ENCODE measurements around the gene PCK1. TPM values are rescaled to one million over a fixed set of nuclear protein-coding genes. Genes with fewer than 3 reads are reported as not detected.

Gene PCK1
- polyA plus RNA-seq, 3 donors, result not detected

- H3K27ac ChIP-seq (ENCODE audit: low read depth in 1 of 2, low read length in 2 of 2), result no peak overlapping the region
- TF ChIP-seq CTCF (IDR thresholded peaks at IDR 0.05), result no peak
- peaks cover 6 to 7% of the 10 kb centered on the region in 2 donors for H3K27me3 ChIP-seq (ENCODE audit: control insufficient read depth in 2 of 2, insufficient read depth in 2 of 2, low read length in 2 of 2)
- H2AFZ ChIP-seq (ENCODE audit: insufficient read depth, low read depth, low read length, poor library complexity, severe bottlenecking), result no peak overlapping the region
- DNase-seq, result no peak
- H3K36me3 ChIP-seq (replicated peaks in 1 of 2; ENCODE audit: control insufficient read depth in 1 of 2, insufficient read depth in 2 of 2, low read length in 2 of 2), result no peaks in the 10 kb centered on the region
- Mint-ChIP-seq H3K36me3 (no peaks in the 10 kb centered on the region), H3K27me3 (ENCODE audit: low read depth in 3 of 3) (peaks cover 11 to 21% (median 12%) of the 10 kb centered on the region in 3 donors), H3K27ac (no peak overlapping the region), H3K4me3 (no peak overlapping the region), H3K9me3 (peaks cover 0 to 2% (median 0%) of the 10 kb centered on the region in 7 donors), H3K4me1 (no peaks in the 10 kb centered on the region)
- H3K79me2 ChIP-seq (ENCODE audit: insufficient read depth, low read length), result no peaks in the 10 kb centered on the region
- no peaks in the 10 kb centered on the region for H3K4me1 ChIP-seq (ENCODE audit: control insufficient read depth in 1 of 2, insufficient read depth in 2 of 2, low read length in 2 of 2)
- no peak overlapping the region for H3K9ac ChIP-seq (ENCODE audit: insufficient read depth, low read length, poor library complexity, severe bottlenecking)
- H3K4me3 ChIP-seq (replicated peaks in 1 of 3; ENCODE audit: low read depth in 2 of 3, low read length in 3 of 3), result no peak overlapping the region
- no peaks in the 10 kb centered on the region for H4K20me1 ChIP-seq (ENCODE audit: insufficient read depth, low read length)
- 100% methylated on average over 4 of the region's 12 CpGs for WGBS (ENCODE audit: insufficient coverage)
- intact Hi-C loops (cut with micrococcal nuclease), result no loop called here
- H3K9me3 ChIP-seq (replicated peaks in 1 of 2; ENCODE audit: control insufficient read depth in 1 of 2, insufficient read depth in 1 of 2, low read length in 2 of 2), result no peaks in the 10 kb centered on the region
- no peak overlapping the region for H3K4me2 ChIP-seq (replicated peaks; ENCODE audit: extremely low read depth, low read length, poor library complexity, severe bottlenecking)
These were observed 14.8 kb upstream of the PCK1 start for GRCh38 chr20:57545927-57546662.

GRCh38 chr20:57546956-57547649, 13.8 kb upstream of the PCK1 start:
- no peak for DNase-seq
- Mint-ChIP-seq H3K27me3 (ENCODE audit: low read depth in 3 of 3) (peaks cover 9 to 20% (median 13%) of the 10 kb centered on the region in 3 donors), H3K36me3 (no peaks in the 10 kb centered on the region), H3K27ac (no peak overlapping the region), H3K9me3 (peaks cover 0 to 2% (median 0%) of the 10 kb centered on the region in 7 donors), H3K4me3 (no peak overlapping the region), H3K4me1 (no peaks in the 10 kb centered on the region)
- Histone ChIP-seq H3K27ac (ENCODE audit: low read depth in 1 of 2, low read length in 2 of 2) (no peak overlapping the region), H3K4me1 (ENCODE audit: control insufficient read depth in 1 of 2, insufficient read depth in 2 of 2, low read length in 2 of 2) (no peaks in the 10 kb centered on the region), H3K36me3 (replicated peaks in 1 of 2; ENCODE audit: control insufficient read depth in 1 of 2, insufficient read depth in 2 of 2, low read length in 2 of 2) (no peaks in the 10 kb centered on the region), H4K20me1 (ENCODE audit: insufficient read depth, low read length) (no peaks in the 10 kb centered on the region), H3K4me2 (replicated peaks; ENCODE audit: extremely low read depth, low read length, poor library complexity, severe bottlenecking) (no peak overlapping the region), H3K4me3 (replicated peaks in 1 of 3; ENCODE audit: low read depth in 2 of 3, low read length in 3 of 3) (no peak overlapping the region), H3K9ac (ENCODE audit: insufficient read depth, low read length, poor library complexity, severe bottlenecking) (no peak overlapping the region), H3K79me2 (ENCODE audit: insufficient read depth, low read length) (no peaks in the 10 kb centered on the region), H3K9me3 (replicated peaks in 1 of 2; ENCODE audit: control insufficient read depth in 1 of 2, insufficient read depth in 1 of 2, low read length in 2 of 2) (no peaks in the 10 kb centered on the region), H3K27me3 (ENCODE audit: control insufficient read depth in 2 of 2, insufficient read depth in 2 of 2, low read length in 2 of 2) (peaks cover 6 to 7% of the 10 kb centered on the region in 2 donors), H2AFZ (ENCODE audit: insufficient read depth, low read depth, low read length, poor library complexity, severe bottlenecking) (no peak overlapping the region)
- 100% methylated on average over 5 of the region's 8 CpGs for WGBS (ENCODE audit: insufficient coverage)
- no peak for TF ChIP-seq CTCF (IDR thresholded peaks at IDR 0.05)
- intact Hi-C loops (cut with micrococcal nuclease), result no loop called here

Measured in CD14-positive monocyte (primary cell).